AG10803 (cell line): ENCODE data around the gene RSU1.

Source experiments
- DNase-seq: peaks from one replicate; pipeline ENCODE4 v3.0.0; 2010; ENCODE audit warnings: low read depth
- H3K4me3 ChIP-seq: 2 replicates; pipeline ENCODE4 v1.5.1; 2011; ENCODE audit warnings: mild to moderate bottlenecking, low read length, control low read depth
- CTCF ChIP-seq: conservative IDR thresholded peaks from 2 replicates; pipeline ENCODE4 v1.5.1; 2011; ENCODE audit warnings: mild to moderate bottlenecking, low read length, control low read depth, inconsistent platforms

RSU1 gene

GRCh38 chr10:16803464-16803863, 13.8 kb downstream of the RSU1 start:
- TF ChIP-seq CTCF: no peak
- DNase-seq: no peak
- H3K4me3 ChIP-seq: no peak overlapping the region

DNA sequence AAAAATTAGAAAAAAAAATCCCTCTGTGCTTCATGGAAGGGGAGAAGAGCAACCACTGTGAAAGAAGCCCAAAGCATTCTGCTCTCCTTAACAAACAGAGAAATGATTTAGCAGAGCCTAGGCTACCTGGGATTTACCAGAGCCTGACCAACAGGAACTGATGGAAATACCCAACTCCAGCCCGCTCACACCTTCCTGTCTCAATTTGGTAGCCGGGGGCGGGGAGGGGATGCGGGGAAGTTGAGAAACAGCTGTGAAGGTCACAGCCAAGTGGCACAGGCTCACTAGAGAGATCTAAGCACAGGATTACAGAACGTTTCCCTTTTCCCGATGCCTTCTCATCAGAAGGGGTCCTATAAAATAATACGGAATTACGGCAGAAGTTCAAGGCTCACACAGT, 17.6 kb downstream of the RSU1 start:
- no peak overlapping the region for H3K4me3 ChIP-seq
- TF ChIP-seq CTCF: no peak
- DNase-seq: no peak

DNA sequence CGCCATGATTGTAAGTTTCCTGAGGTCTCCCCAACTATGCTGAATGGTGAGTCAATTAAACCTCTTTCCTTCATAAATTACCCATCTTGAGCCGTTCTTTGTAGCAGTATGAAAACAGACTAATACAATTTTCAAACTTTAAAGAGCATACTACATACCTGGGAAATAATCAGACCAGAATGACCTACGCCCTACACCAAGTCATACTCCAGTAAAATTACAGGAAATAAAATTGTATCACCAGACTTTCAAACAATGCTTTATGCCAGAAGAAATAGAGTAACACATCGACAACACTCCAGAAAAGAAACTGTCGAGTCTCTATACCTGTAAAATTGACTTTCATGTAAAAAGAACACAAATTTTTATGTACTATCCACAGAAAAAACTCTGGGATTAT, 18.7 kb downstream of the RSU1 start:
- no peak overlapping the region for H3K4me3 ChIP-seq
- DNase-seq: no peak
- TF ChIP-seq CTCF: no peak

DNA sequence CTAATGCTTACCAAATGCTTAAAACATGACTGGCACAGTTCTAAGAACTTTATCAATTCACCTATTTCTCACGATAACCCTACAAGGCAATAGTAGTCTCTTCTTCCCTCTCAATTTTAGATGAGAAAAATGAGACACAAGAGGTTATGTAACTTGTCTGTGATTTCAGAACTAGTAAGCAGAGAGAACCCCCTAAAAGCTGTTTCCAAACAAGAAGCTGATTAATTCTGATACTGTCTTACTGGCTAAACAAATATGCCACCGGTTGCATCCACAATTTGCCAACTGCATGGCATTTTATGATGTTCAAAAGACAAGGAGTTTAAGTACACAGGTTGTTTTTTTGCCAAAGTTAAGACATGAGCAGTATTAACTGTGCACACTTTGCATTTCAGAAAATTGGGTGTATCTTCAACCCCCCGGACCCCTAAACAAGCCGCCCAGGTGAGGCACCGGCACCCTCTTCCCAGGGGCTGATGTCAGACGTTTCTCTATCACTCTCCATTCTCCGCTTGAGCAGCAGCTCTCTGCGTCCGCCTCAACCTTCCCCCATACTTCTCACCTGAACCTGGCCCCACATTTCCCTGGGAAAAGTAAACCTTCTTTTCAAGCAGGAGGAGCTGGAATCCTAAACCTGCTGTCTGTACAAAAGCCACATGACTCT, 21.7 kb downstream of the RSU1 start:
- H3K4me3 ChIP-seq: no peak overlapping the region
- no peak for DNase-seq
- TF ChIP-seq CTCF: no peak

GRCh38 chr10:16794005-16794404, 23.2 kb downstream of the RSU1 start:
- no peak overlapping the region for H3K4me3 ChIP-seq

GRCh38 chr10:16792675-16793074, 24.5 kb downstream of the RSU1 start:
- H3K4me3 ChIP-seq: no peak overlapping the region
- DNase-seq: peak; percentile 42
- no peak for TF ChIP-seq CTCF

More at GRCh38 chr10:16794005-16794404, 23.2 kb downstream of the RSU1 start:
- no peak for TF ChIP-seq CTCF
- DNase-seq: no peak

- no peak for TF ChIP-seq CTCF
- H3K4me3 ChIP-seq: no peak overlapping the region
- no peak for DNase-seq
These were observed 27.5 kb downstream of the RSU1 start for GRCh38 chr10:16789765-16790164.
